NCI-H2107 treated with DMSO at 0.1 percent for 48 hours (cell line): Measurements from ENCODE around the gene CYP4A11.
"Not testable (repeated sequence)": the region's sequence is repeated elsewhere in the genome, so short reads cannot be mapped to it uniquely, and the experiment has no call there.

Experiments
- DNase-seq: peaks from one replicate; lab custom pipeline; 2025; ENCODE audit not compliant: unreplicated experiment; lab: John Stamatoyannopoulos, UW

CYP4A11 gene

GRCh38 chr1:46927249-46927835 is 13.9 kb downstream of the CYP4A11 start:
- no peak for DNase-seq

GRCh38 chr1:46910790-46911189 is 30.5 kb downstream of the CYP4A11 start:
- no peak for DNase-seq

- no peak for DNase-seq
Observed at GRCh38 chr1:46903481-46903880, 37.8 kb downstream of the CYP4A11 start.

GRCh38 chr1:46900401-46900800 is 40.9 kb downstream of the CYP4A11 start:
- no peak for DNase-seq

- not testable (repeated sequence) for DNase-seq
Observed at GRCh38 chr1:46881656-46882055, 59.6 kb downstream of the CYP4A11 start.
